GM13977 (cell line): ENCODE data around the gene PMAIP1.

Experiments
- DNase-seq: peaks from one replicate; pipeline ENCODE4 v3.0.0; 2012; ENCODE audit warnings: low spot score
- in situ Hi-C: fragments of 300-500 bp; cut with MboI; formaldehyde crosslinking; loops from one replicate; pipeline ENCODE4 v1.12.0; 2022; ENCODE audit warnings: low sequenced_read_pairs, low pct_unique_long_range_greater_than_20kb, mixed read lengths, inconsistent platforms; ENCODE audit not compliant: unreplicated experiment
- TF ChIP-seq, protein P1 (sequence below): IDR thresholded peaks from 2 replicates; pipeline ENCODE4 v1.5.1; 2012; ENCODE audit warnings: mild to moderate bottlenecking, control low read depth; ENCODE audit not compliant: insufficient read depth; ENCODE audit errors: extremely low read depth, missing control alignments

The PMAIP1 gene

DNA sequence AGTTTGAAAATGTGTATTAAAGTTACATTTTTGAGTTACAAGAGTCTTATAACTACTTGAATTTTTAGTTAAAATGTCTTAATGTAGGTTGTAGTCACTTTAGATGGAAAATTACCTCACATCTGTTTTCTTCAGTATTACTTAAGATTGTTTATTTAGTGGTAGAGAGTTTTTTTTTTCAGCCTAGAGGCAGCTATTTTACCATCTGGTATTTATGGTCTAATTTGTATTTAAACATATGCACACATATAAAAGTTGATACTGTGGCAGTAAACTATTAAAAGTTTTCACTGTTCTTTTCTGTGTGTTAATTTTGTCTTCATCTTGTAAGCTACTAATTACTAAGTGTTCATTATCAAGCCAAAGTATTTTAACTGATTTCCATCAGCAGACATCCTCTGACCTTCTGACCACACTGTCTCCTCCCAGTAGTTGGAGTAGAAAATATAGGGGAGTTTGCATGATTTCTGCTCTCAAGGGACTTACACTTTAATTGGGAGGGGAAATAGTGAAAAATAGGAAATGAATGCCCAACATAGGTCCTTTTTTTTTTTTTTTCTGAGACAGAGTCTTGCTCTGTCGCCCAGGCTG lies 4.3 kb downstream of the PMAIP1 start:
- TF ChIP-seq, protein P1, sequence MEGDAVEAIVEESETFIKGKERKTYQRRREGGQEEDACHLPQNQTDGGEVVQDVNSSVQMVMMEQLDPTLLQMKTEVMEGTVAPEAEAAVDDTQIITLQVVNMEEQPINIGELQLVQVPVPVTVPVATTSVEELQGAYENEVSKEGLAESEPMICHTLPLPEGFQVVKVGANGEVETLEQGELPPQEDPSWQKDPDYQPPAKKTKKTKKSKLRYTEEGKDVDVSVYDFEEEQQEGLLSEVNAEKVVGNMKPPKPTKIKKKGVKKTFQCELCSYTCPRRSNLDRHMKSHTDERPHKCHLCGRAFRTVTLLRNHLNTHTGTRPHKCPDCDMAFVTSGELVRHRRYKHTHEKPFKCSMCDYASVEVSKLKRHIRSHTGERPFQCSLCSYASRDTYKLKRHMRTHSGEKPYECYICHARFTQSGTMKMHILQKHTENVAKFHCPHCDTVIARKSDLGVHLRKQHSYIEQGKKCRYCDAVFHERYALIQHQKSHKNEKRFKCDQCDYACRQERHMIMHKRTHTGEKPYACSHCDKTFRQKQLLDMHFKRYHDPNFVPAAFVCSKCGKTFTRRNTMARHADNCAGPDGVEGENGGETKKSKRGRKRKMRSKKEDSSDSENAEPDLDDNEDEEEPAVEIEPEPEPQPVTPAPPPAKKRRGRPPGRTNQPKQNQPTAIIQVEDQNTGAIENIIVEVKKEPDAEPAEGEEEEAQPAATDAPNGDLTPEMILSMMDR, result no peak
- no peak for DNase-seq
- in situ Hi-C loops, result no loop called here

GRCh38 chr18:59905686-59906091 lies 5.9 kb downstream of the PMAIP1 start:
- in situ Hi-C loops, result no loop called here
- TF ChIP-seq, protein P1, result no peak
- no peak for DNase-seq

GRCh38 chr18:59906203-59906602 lies 6.4 kb downstream of the PMAIP1 start:
- no peak for DNase-seq
- TF ChIP-seq, protein P1, result no peak

DNA sequence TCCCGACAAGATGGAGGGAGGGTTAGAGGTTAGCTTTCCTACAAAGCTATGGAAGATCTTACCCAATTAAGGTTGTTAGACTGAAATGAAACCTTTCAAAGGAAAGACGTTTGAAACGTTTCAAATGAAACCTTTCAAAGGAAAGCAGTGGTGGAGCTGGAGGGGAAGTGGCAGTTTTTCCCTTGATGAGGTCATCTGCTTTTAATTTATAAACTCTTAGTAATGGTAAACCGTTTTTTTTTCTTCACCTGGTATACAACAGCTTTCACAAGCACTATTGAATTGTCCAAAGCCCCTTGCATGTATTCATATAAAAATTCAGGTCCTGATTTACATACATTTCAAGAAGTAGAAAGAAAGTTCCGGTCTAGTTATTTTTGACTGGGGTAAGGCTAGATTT lies 7.4 kb downstream of the PMAIP1 start:
- DNase-seq, result no peak
- in situ Hi-C loops, result no loop called here

More at GRCh38 chr18:59906203-59906602, 6.4 kb downstream of the PMAIP1 start:
- in situ Hi-C loops, result no loop called here

GRCh38 chr18:59907660-59908059 lies 7.9 kb downstream of the PMAIP1 start:
- TF ChIP-seq, protein P1, result no peak
- in situ Hi-C loops, result no loop called here
- no peak for DNase-seq

More for the DNA sequence above, 7.4 kb downstream of the PMAIP1 start:
- TF ChIP-seq, protein P1, result no peak

DNA sequence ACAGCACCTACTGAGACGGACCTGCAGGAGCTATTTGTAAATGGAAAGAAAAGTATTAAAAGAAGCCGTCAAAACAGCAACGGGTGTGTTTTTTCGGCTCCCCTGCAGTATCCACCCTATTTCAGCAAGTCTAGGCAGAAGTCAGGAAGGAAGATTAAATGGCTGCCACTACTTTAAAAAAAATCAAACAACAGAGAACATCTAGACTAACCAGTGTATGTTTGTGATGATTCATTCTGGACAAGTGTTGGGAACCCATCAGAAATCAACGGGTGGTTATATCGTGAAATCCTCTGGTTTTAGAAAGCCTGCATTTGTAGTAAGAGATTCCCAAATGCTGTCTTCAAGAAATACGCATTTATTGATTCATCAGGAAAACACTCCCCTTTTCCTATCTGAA lies 9.0 kb downstream of the PMAIP1 start:
- in situ Hi-C loops, result no loop called here
- TF ChIP-seq, protein P1, result no peak
- DNase-seq, result no peak
